T-cell (primary cell): ENCODE measurements around the gene AMOT. TPM values are rescaled to one million over a fixed set of nuclear protein-coding genes. Genes with fewer than 3 reads are reported as not detected.

ENCODE experiments used
- ATAC-seq, 4 experiments: fragments of 200-7000 bp in 3 of 4; fragments of 150-1000 bp in 1 of 4; cut with Tn5 transposase; replicated peaks in 1 of 4; 1 replicate in 3 of 4; 2 replicates in 1 of 4; pipeline ENCODE4 v1.10.0; 2021; ENCODE audit warnings: moderate library complexity in 3 of 4, mild to moderate bottlenecking in 2 of 4, moderate number of reproducible peaks in 1 of 4
- CTCF ChIA-PET, 2 donors: fragments of 300-600 bp; sonication (Branson Sonifier 250); formaldehyde crosslinking; loops; one replicate each; lab custom pipeline; 2022; ENCODE audit warnings: antibody characterized with exemption in 2 of 2; lab: Charles Lee
- POLR2A ChIA-PET, 2 donors: fragments of 300-600 bp; sonication (Branson Sonifier 250); formaldehyde crosslinking; loops; one replicate each; lab custom pipeline; 2022; ENCODE audit warnings: antibody characterized with exemption in 2 of 2; lab: Charles Lee
- DNase-seq, 35 experiments: peaks; one replicate each; pipeline versions ENCODE4 v3.0.0 to v3.0.0-alpha.2; 2013 to 2023
- H3K27ac ChIP-seq: one replicate; pipeline ENCODE4 v1.5.1; 2013; ENCODE audit warnings: low read length
- H3K27me3 ChIP-seq, 2 experiments: replicated peaks in 1 of 2; 1 replicate in 1 of 2; 2 replicates in 1 of 2; pipeline versions ENCODE4 v1.6.1 to v1.7.0; 2013; ENCODE audit warnings: low read length in 1 of 2, mixed read lengths in 1 of 2; ENCODE audit not compliant: control insufficient read depth in 2 of 2, insufficient read depth in 2 of 2; ENCODE audit errors: extremely low read depth in 1 of 2
- H3K36me3 ChIP-seq, 2 donors: 1 replicate in 1 of 2; 2 replicates in 1 of 2; pipeline versions ENCODE4 v1.6.1 to v1.7.0; 2013; ENCODE audit warnings: low read length in 1 of 2; ENCODE audit not compliant: control insufficient read depth in 2 of 2, insufficient read depth in 1 of 2; ENCODE audit errors: extremely low read depth in 1 of 2
- H3K4me1 ChIP-seq, 2 experiments: 1 replicate in 1 of 2; 2 replicates in 1 of 2; pipeline versions ENCODE4 v1.6.1 to v1.7.0; 2013; ENCODE audit warnings: low read length in 2 of 2, mixed read lengths in 1 of 2; ENCODE audit not compliant: insufficient read depth in 2 of 2, control insufficient read depth in 1 of 2; ENCODE audit errors: extremely low read depth in 1 of 2
- H3K4me3 ChIP-seq, 2 donors: 1 replicate in 1 of 2; 2 replicates in 1 of 2; pipeline versions ENCODE4 v1.5.1 to v1.7.0; 2013; ENCODE audit warnings: mild to moderate bottlenecking in 2 of 2, low read length in 1 of 2, moderate library complexity in 1 of 2; ENCODE audit not compliant: control insufficient read depth in 1 of 2; ENCODE audit errors: extremely low read depth in 1 of 2
- H3K9me3 ChIP-seq: 2 replicates; pipeline ENCODE4 v1.7.0; 2013
- H3K27ac Mint-ChIP-seq, 2 donors: one replicate each; pipeline ENCODE4 v1.8.0; 2020 to 2021; ENCODE audit warnings: mild to moderate bottlenecking in 2 of 2, mixed read lengths in 2 of 2
- H3K27me3 Mint-ChIP-seq, 2 donors: one replicate each; pipeline ENCODE4 v1.8.0; 2021 to 2022; ENCODE audit warnings: mixed read lengths in 2 of 2
- H3K36me3 Mint-ChIP-seq: one replicate; pipeline ENCODE4 v1.8.0; 2021; ENCODE audit warnings: mixed read lengths
- H3K4me1 Mint-ChIP-seq, 3 donors: one replicate each; pipeline ENCODE4 v1.8.0; 2020 to 2022; ENCODE audit warnings: mixed read lengths in 3 of 3, mild to moderate bottlenecking in 1 of 3
- H3K4me3 Mint-ChIP-seq, 3 donors: one replicate each; pipeline ENCODE4 v1.8.0; 2020 to 2022; ENCODE audit warnings: mild to moderate bottlenecking in 3 of 3, mixed read lengths in 3 of 3, moderate library complexity in 3 of 3
- H3K9me3 Mint-ChIP-seq, 3 donors: one replicate each; pipeline ENCODE4 v1.8.0; 2020 to 2022; ENCODE audit warnings: mixed read lengths in 3 of 3
- WGBS: methylation state at CpG from one replicate; pipeline ENCODE4 v1.1.5; 2013; ENCODE audit warnings: missing lambda C conversion rate; ENCODE audit not compliant: insufficient coverage; 5-methylcytosine and 5-hydroxymethylcytosine counted together
- total RNA-seq, 35 experiments: library from RNA in 6 of 35; stranded (reverse) in 6 of 35; fragments of 120-200 nt in 1 of 35; gene quantifications; one replicate each; pipeline versions ENCODE4 v1.2.1 to v1.2.4 and lab custom pipeline; 2013 to 2026

The AMOT gene
- total RNA-seq, 5 donors from 2014 or later (not counting 1 experiment from before 2014, with no cell fraction given): 2.7 to 3.9 (median 3.6) TPM

DNA sequence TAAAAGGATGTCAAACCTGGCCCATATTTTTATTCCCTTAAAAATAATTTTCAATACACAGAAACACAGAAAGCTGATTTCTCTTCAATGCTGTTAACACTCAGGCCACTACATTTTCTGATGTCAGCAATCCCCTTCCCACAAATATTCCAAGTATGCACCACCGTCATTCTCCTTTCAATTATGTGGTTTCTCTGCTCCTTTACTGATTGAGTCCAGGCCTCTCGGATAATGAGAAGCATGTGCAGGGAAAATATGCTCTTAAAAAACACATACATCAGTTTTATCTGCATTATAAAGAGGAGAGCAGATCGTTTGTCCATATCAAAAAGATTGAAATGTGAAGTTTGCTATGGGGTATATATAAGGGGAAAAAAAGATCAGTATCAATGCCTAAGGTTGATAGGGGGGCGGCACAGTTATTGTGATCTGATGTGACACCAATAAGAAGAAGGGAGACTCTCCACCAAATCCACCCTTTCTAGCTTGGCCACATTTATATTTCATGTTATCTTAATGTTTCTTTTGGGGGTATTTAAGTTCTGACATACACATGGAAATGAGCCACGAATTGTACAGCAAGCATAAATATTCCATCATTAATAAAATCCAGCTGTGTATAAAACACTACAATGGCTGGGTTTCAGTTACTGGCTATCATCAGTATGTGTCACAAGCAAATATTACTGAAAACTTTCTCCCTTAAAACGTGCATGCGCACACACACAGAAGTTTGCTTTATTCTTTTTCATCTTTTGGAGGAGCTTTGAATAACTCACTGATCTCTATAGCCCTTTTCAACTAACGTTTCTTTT lies 6.4 kb downstream of the AMOT start:
- Mint-ChIP-seq H3K4me3 (no peak overlapping the region), H3K27me3 (peaks cover 0 to 2% of the 10 kb centered on the region in 2 donors), H3K4me1 (no peaks in the 10 kb centered on the region), H3K27ac (no peak overlapping the region), H3K9me3 (no peaks in the 10 kb centered on the region), H3K36me3 (peaks cover 2% of the 10 kb centered on the region)
- no peak overlapping the region for H3K4me3 ChIP-seq
- no CpG with 5 or more reads among the region's 8 CpGs for WGBS
- no peaks in the 10 kb centered on the region for H3K9me3 ChIP-seq
- ATAC-seq: no peak
- H3K27ac ChIP-seq: no peak overlapping the region
- no peak for DNase-seq
- no peaks in the 10 kb centered on the region for H3K27me3 ChIP-seq
- ChIA-PET CTCF (no interaction called here), POLR2A (no interaction called here)
- no peaks in the 10 kb centered on the region for H3K4me1 ChIP-seq
- no peaks in the 10 kb centered on the region for H3K36me3 ChIP-seq

DNA sequence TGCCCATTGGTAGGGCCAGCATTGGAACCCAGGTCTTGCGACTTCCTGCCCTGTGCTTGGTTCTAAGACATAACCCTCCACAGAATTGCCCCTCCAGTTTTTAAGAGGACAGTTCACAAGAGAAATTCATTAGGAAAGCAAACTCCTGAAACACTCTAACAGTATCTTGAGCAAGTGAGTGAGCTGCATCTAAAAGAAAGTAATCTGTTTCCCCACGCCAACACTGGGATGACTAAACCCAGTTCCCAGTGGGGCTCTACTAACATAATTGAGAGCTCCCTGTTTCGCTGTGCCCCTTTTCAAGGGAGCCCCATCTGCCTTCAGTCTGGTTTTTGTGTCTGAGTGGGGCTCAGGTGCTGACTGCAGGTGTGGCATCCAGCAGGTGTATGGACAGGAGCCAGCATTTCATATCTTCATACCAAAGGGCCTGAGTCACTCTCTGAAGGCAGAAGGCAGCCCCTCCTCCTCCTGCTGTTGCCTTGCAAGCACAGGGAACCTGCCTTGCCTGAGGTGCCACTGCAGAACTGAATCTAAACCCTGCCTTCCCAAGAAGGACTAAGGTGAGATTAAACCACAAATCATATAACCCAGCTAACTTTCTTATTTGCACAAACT lies 8.0 kb downstream of the AMOT start:
- CTCF ChIA-PET: no interaction called here
- Mint-ChIP-seq H3K4me3 (no peak overlapping the region), H3K36me3 (peaks cover 4% of the 10 kb centered on the region), H3K27ac (no peak overlapping the region), H3K9me3 (no peaks in the 10 kb centered on the region), H3K4me1 (no peaks in the 10 kb centered on the region), H3K27me3 (peaks cover 0 to 8% of the 10 kb centered on the region in 2 donors)
- no peaks in the 10 kb centered on the region for H3K4me1 ChIP-seq
- no peak overlapping the region for H3K27ac ChIP-seq
- H3K9me3 ChIP-seq: no peaks in the 10 kb centered on the region
- POLR2A ChIA-PET: no interaction called here
- H3K4me3 ChIP-seq: no peak overlapping the region
- no peaks in the 10 kb centered on the region for H3K27me3 ChIP-seq
- DNase-seq (no peak), ATAC-seq (no peak)
- no CpG with 5 or more reads among the region's 3 CpGs for WGBS
- H3K36me3 ChIP-seq: no peaks in the 10 kb centered on the region

DNA sequence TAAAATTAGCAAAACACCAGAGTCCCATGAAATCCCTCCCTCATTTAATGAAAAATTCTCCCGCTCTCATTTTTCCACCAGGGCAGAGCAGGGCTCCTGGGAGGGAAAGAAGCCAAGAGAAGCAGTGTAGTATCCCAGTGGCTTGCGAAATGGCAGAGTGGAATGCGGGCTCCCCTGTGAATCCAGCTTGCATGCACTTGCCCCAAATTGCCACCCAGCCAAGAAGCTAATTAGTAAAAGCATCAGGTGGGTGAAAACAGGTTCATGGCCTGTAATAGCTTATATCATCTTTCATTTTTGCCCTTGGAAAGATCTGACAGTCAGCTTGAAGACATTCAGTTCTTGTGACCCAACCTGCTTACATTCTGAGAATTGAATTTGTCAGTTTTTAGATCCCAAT lies 10.1 kb downstream of the AMOT start:
- no peak for ATAC-seq
- no CpG with 5 or more reads among the region's 3 CpGs for WGBS
- Histone ChIP-seq H3K4me3 (no peak overlapping the region), H3K36me3 (no peaks in the 10 kb centered on the region), H3K27ac (no peak overlapping the region), H3K27me3 (no peaks in the 10 kb centered on the region), H3K9me3 (no peaks in the 10 kb centered on the region), H3K4me1 (no peaks in the 10 kb centered on the region)
- no peak overlapping the region for H3K27ac Mint-ChIP-seq
- no peaks in the 10 kb centered on the region for H3K4me1 Mint-ChIP-seq
- ChIA-PET CTCF (interaction anchor here in 1 of 2 donors (1.4 kb wide), 1 partner anchor 9 kb away, joined by 3 read pairs; no protein-coding TSS in a partner anchor), POLR2A (no interaction called here)
- no peak overlapping the region for H3K4me3 Mint-ChIP-seq
- peaks cover 0 to 10% of the 10 kb centered on the region in 2 donors for H3K27me3 Mint-ChIP-seq
- H3K36me3 Mint-ChIP-seq: peaks cover 4% of the 10 kb centered on the region
- DNase-seq: no peak
- no peaks in the 10 kb centered on the region for H3K9me3 Mint-ChIP-seq

DNA sequence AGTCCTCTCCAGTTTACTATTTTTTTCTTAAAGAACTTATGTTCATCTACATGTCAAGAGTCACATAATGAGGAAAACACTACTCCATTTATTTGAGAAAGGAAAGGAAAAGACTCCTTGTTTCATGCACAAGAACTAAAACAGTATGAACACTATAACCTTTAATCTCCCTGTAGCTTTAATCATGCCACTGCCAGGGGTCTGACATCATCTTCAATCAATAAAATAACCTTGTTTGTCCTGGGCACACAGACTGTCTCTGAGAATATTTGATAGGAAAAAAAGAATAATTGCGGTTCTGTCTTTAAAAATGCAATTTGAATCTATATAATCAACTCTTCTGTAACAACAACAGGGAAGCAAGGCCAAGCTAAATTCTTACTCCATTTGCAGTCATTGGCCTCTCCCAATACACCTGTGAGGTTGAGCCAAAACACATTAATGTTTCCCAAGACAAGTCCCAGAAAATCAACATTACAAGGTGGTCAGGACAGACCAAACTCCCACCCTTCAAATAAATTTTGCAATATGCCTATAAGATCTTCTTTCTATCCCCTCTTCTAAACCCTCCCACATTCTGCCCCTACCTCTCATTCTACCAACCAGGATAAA lies 13.2 kb downstream of the AMOT start:
- H3K9me3 Mint-ChIP-seq: no peaks in the 10 kb centered on the region
- WGBS: no CpG with 5 or more reads among the region's 1 CpG

DNA sequence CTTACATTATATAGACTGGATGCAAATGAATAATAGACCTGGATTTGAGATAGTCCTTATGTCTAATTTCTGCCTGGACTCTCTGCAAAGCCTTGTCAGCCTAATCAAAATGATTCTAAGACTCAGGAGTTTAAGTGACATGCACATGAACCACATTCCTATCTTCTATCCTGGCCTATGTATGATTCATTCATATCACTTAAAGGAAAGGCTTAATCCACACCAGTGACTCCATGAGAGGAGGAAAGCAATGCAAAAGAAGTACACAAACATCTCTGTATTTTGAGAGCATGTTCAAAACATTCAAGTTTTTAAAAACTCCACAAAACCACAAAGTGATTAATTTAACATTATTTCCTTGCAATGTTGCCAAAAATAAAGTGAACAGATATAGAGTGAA lies 14.6 kb downstream of the AMOT start:
- no peaks in the 10 kb centered on the region for H3K4me1 Mint-ChIP-seq
- Histone ChIP-seq H3K36me3 (no peaks in the 10 kb centered on the region), H3K4me3 (no peak overlapping the region), H3K4me1 (no peaks in the 10 kb centered on the region), H3K9me3 (no peaks in the 10 kb centered on the region), H3K27ac (no peak overlapping the region), H3K27me3 (no peaks in the 10 kb centered on the region)
- H3K27me3 Mint-ChIP-seq: peaks cover 0 to 10% of the 10 kb centered on the region in 2 donors
- peaks cover 7% of the 10 kb centered on the region for H3K36me3 Mint-ChIP-seq
- DNase-seq: no peak
- no peak overlapping the region for H3K27ac Mint-ChIP-seq
- no peak for ATAC-seq
- POLR2A ChIA-PET: no interaction called here
- CTCF ChIA-PET: no interaction called here
- H3K9me3 Mint-ChIP-seq: no peaks in the 10 kb centered on the region
- no peak overlapping the region for H3K4me3 Mint-ChIP-seq

More for the DNA sequence above, 13.2 kb downstream of the AMOT start:
- peaks cover 4% of the 10 kb centered on the region for H3K36me3 Mint-ChIP-seq
- H3K4me1 ChIP-seq: no peaks in the 10 kb centered on the region
- H3K4me1 Mint-ChIP-seq: no peaks in the 10 kb centered on the region
- H3K9me3 ChIP-seq: no peaks in the 10 kb centered on the region
- no peak overlapping the region for H3K4me3 ChIP-seq
- no peak overlapping the region for H3K27ac ChIP-seq
- DNase-seq: no peak
- no peaks in the 10 kb centered on the region for H3K36me3 ChIP-seq
- ChIA-PET POLR2A (no interaction called here), CTCF (no interaction called here)
- H3K4me3 Mint-ChIP-seq: no peak overlapping the region
- no peak for ATAC-seq
- H3K27ac Mint-ChIP-seq: no peak overlapping the region
- no peaks in the 10 kb centered on the region for H3K27me3 ChIP-seq
- H3K27me3 Mint-ChIP-seq: peaks cover 0 to 10% of the 10 kb centered on the region in 2 donors

DNA sequence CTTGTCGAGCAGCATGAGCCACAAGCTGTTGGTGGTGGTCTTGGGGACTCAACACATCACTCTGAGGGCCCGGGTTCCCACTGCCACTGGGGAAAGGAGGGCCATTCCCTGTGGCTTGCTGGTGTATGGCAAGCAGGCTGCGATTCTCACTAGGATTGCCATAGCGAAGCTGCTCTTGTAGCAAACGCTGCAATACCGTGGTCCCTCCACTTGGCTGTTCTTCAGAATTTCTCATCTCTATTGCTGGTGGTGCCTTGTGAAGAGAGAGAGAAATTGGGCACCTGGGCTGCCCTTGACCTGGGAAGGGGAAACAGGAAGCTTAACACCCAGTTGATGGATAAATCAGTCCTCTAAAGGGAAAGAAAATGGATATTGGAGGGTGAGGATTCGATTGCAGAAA lies 17.7 kb downstream of the AMOT start:
- no peaks in the 10 kb centered on the region for H3K36me3 ChIP-seq
- DNase-seq (no peak), ATAC-seq (no peak)
- 67% methylated on average over 2 of the region's 7 CpGs for WGBS
- H3K9me3 ChIP-seq: no peaks in the 10 kb centered on the region
- peaks cover 0 to 5% of the 10 kb centered on the region in 2 donors for H3K27me3 Mint-ChIP-seq
- no peaks in the 10 kb centered on the region for H3K27me3 ChIP-seq
- POLR2A ChIA-PET: no interaction called here
- no peak overlapping the region for H3K27ac ChIP-seq
- H3K4me3 ChIP-seq: no peak overlapping the region
- no peaks in the 10 kb centered on the region for H3K4me1 Mint-ChIP-seq
- H3K9me3 Mint-ChIP-seq: no peaks in the 10 kb centered on the region
- no peak overlapping the region for H3K27ac Mint-ChIP-seq
- peaks cover 3% of the 10 kb centered on the region for H3K36me3 Mint-ChIP-seq
- no peaks in the 10 kb centered on the region for H3K4me1 ChIP-seq
- CTCF ChIA-PET: no interaction called here
- H3K4me3 Mint-ChIP-seq: no peak overlapping the region
